HT-29 (cell line): ENCODE data around the gene IFIH1. TPM values are rescaled to one million over a fixed set of nuclear protein-coding genes. Genes with fewer than 3 reads are reported as not detected.

Experiments used
- DNase-seq: peaks from one replicate; pipeline ENCODE4 v3.0.0-alpha.2; 2015; ENCODE audit warnings: low spot score
- total RNA-seq: library from RNA; depleted of rRNA; stranded (reverse); fragments of >200 nt; shearing (Covaris generic); gene quantifications from 2 replicates; pipeline ENCODE4 v1.2.3, GENCODE V29; 2014; rRNA removed

IFIH1 gene
- total RNA-seq: 8.7 and 13.0 TPM in 2 replicates

DNA sequence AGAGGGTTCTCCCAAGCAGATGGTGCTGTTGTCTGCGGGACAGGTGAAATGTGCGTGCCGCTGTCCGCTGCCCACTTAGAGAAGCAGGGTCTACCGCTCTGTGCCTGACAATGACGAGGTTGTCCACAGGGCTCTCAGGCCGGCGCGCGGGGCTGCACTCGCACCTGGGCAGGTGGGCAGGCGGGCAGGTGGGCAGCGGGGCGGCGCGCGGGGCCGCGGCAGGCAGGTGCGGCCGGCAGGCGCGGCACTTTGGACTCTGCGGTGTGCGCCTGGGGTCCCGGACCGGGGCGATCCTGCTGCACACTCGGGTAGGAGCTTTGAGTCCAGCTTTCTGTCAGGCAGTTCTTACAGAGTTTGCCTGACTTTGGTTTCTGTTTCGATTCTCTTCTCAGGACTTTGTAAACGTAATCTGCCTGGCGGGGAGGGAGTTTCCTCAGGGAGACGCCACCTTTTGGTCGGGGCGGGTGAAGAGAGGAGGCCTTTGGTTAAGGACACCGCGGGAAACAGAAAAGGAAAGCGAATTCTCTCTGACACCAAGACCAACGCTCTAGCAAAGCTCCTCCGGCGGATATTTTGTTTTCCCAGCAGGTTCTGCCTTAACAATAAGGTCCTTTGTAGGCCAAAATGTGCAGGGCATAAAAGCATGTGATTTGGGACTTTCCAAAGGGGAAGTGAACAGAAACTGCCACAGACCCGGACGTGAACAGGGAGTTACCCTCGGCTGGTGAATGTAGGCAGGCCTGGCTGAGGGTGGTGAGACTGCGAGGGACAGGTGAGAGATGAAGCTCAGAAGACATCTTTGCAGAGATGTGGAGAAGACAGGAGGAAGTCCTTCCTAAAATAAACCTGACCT, at the start of gene IFIH1:
Gene IFIH1 (minus strand): TSS at position 357 of the 853 bp plus-strand sequence. CDS start 377 bp downstream, outside the sequence.
- DNase-seq: peak; percentile 91

DNA sequence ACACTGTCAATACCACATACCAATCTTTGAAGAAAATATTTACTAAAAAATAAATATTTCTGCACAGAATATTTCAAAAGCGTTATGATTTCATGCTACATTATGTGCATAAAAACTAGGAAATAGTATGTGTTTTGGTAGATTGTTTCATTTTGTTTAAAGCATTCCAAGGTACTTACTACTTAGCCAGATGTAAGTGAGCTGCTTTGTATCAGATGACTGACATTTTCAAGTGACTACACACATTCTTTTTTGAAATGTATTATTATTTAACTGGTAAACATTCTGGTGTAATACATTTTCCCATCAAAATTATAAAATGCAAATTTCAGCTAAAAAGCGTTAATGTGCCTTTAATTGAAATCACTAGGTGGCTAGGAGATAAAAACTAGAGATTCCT, 46.9 kb upstream of the IFIH1 start:
- no peak for DNase-seq

DNA sequence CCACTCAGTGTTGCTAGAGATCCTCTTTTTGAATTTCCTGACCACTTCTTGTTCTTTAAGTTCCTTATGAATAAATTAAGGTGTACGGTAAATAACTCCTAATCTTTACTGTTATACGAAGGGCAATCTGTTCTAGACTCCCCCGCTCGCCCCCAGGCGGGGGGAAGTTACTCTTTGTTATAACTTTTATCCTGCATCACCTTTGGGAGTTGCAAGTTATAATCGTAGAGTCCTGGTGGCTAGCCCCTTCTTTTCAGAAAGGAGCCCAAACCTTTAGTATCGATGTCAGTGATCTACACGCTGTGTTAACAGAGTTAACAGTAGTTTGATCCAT, 26.1 kb upstream of the IFIH1 start:
- DNase-seq: no peak

DNA sequence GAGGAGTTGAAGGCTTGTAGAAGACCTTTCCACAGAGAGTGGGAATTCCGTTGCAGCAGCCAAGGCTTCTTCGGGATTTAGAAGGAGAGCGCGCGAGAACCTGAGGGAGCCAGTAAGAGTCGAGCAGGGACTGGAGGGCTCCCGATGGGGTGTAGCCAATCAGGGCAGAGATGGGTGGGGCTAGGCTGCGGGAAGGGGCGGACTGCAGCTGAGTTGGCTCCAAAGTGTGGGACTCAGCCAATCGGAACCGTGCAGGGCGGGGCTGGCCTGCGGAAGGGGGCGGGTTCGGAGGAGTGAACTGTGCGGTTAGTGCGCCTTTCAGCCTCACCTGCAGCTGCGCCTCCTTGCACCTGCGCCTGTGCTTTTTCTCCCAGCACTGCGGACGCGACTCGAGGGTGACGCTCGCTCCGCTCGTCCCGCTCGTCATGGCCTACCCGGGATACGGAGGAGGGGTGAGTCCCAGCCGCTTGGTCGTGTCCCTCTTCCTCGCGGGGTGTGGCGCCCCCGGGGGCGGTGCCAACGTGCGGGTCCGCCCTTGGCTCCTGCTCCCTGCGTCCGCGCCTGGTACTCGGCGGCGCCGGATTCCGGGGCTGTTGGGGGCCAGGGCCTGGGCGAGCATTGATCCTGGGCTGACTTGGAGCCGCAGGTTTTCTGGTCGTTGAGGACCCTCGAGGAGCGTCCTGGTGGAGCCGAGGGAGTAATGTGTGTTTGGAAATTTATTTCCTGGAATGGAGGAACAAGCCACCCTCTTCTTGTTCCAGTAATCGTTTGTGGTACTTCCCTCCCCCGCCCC, 25.5 kb upstream of the IFIH1 start, which contains the start of gene GCA:
Gene GCA (plus strand): TSS at position 309 of the 793 bp plus-strand sequence. CDS start 117 bp downstream, at position 426.
- DNase-seq: peak; percentile 98

DNA sequence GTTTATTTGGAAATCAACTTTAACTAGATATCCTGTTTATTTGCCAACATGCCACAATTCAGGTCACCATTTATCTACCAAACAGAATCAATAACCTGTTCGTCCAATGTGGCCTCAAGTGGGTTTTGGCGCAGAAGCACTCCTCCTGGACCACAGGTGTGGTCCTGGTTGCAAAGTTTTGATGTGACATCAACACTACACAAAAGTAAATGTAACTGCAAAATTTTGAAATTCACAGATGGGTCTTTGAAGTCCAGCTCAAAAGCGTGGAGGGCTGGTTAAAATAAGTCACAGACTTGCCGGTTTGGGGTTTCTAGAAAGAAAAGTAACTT, 25.0 kb upstream of the IFIH1 start:
- no peak for DNase-seq

DNA sequence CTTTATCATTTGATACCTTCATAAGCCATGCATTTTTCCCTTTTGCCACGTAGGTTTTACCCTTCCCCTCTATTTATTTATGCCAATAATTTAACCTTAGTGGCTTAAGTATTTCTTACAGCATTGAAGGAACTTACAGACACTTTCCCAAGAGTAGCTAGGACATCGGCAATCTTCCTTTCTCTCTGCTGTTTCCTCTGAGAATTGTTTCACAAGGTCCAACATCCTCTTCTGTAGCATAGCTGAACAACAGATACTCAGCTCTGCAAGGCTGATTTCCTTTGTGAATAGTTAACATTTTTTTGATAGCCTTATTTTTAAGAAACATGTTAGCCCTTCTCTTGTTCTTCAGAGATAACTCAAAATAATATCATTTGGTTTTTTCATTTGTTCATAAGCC, 24.4 kb upstream of the IFIH1 start:
- no peak for DNase-seq

DNA sequence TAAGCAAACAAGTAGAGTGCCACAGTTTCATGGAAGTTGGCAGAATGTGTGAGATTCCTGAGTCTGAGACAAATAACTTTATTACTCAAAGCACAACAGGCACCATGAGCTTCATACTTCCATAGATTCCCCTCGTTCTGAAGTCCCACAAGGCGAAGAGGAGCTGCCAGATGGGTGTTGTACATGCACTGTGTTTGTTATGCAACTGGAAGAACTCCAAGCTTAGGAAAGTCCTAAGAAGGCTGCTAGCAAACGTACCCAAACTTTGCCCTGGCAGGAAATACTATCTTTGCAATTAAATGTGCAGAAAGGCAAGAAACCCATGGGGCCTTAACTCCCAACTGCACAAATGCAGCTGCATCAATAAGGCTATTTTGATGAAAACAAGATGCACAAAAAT, 23.8 kb upstream of the IFIH1 start:
- DNase-seq: no peak

DNA sequence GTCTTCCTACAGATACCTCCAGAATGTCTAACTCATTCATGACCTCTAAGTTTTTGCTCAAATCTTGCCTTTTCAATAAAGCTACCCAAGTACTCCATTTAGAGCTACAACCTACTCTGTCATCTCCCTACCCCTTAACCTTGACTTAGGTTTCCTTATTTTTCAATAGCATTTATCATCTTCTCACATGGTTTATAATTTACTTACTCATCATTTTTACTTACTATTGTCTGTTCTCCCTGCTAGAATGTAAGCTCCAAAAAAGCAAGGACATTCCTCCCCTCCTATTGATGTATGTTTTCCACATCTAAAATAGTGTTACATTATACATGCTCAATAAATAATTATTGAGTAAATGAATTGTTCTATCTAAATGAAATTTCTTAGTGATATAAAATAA, 22.3 kb upstream of the IFIH1 start:
- DNase-seq: no peak

DNA sequence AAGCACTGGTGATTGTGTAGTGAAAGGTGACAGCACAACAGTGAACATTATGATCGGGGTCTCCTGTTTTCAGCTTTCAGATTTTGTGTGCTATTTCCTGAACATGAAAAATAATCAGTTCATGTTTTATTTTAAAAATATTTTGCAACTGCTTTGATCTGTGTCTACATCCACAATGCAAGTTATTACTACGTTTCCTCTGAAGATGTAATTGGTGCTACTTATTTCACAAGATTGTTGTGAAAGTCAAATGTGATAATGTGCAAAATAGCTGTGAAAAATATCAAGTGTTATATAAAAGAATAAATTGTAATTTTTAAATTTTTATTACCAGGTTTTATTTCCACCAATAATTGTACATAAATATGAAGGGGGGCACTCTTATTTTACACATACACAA, 19.4 kb upstream of the IFIH1 start:
- no peak for DNase-seq

DNA sequence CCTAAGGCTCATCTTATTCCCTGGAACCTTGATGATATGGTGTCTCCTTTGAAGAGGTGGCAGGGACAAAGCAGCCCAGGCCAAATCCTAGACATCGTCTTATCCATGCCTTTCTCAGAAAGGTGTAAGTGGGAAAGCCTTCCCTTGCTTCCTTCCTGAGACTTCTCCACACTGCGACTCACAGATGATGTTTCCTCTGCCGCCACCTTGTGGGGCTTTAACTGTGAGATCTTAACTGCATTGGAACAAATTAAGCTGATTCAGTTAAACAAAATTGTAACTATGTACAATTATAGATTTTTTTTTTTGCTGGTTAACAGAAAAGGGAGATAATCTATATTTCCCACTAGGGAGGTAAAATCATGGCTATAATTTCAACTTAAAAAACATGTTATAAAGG, 15.5 kb upstream of the IFIH1 start:
- peak; percentile 56 for DNase-seq

DNA sequence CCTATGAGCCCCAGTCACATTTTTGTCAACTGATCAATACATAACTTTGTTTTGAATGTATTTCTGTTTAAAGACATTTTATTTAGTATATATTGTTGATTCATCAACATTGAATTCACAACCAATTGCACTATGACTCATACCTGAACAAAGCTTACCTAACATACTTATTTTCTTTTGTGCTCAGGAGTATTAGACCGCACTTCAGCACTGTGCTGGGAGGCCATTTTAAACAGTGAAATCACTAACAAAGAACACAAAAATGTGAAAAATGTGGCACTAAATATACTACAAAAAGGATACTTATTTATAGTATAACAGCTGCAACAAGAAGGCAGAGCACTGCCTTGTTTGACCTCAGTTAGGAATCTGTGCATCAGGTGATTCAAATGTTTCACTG, 12.4 kb upstream of the IFIH1 start:
- no peak for DNase-seq

DNA sequence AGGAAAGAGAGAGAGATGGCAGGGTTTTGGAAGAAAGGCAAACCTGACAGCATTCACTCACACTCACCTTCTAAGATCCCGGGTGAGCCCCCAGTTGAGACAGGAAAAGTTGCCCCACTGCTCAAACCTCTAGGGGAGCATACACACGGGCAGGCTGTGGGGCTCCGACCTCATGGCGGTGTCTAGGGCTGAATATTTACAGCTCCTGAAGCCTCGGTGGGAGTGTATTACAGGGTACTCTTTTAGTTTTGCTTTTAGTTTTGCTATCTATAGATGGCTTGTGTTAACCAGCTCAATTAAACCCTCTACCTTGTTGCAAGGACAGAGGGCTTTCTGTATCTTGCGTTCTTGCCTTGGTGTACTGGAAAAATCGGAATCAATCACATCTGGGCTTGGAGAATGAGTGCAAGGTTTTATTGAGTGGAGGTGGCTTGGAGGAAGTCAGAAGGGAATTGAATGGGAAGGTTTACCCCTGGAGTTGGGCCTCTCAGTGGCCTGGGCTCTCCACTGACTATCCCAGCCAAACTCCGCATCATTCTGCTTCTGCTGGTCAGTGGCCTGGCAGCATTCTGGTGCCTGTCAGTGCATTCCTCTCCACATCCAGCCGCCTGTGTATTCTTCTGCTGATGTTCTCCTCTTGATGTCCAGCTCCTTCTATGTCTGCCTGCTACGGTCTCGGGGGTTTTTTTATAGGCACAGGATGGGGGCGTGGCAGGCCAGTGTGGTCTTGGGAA, 10.1 kb upstream of the IFIH1 start:
- no peak for DNase-seq

DNA sequence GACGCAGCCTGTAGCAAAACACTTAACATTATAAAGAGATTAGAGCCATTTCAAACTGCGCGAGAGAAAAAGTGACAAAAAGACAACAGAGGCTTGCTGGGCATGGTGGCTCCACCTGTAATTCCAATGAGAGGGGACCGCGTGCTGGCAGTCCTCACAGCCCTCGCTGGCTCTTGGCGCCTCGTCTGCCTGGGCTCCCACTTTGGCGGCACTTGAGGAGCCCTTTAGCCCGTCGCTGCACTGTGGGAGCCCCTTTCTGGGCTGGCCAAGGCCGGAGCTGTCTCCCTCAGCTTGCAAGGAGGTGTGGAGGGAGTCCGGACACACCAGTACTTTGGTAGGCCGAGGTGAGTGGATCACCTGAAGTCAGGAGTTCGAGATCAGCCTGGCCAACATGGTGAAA, 9.3 kb upstream of the IFIH1 start:
- DNase-seq: no peak

DNA sequence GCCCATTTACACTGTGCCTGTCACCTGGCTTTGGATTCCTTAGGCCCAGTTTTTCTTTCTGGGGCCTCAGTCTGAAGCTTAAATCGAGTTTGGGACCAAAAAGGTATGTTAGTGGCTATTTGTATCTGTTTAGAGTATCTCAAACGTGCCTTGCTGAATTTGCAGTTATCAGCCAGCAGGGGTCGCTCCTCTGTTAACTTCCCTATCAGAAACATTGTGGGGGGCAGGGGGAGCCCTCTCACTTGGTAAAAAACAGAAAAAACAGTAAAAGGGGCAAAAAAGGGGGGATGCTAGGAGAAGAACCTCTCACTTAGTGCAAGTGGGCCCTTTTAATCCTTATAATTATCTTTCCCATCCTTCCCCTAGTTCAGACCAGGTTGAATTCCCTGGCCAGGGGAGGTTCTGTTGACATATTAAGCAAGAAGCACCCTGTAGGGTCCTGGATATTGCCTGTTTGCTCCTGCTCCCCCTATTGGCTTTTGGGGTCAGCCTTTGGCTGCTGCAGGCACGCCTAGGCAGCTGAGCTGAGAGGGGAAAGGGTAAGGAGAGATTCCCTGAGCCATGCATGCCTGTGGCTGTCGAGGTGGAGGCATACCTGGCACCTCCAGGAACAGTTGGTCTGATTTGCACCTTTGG, 8.8 kb upstream of the IFIH1 start:
- DNase-seq: no peak

DNA sequence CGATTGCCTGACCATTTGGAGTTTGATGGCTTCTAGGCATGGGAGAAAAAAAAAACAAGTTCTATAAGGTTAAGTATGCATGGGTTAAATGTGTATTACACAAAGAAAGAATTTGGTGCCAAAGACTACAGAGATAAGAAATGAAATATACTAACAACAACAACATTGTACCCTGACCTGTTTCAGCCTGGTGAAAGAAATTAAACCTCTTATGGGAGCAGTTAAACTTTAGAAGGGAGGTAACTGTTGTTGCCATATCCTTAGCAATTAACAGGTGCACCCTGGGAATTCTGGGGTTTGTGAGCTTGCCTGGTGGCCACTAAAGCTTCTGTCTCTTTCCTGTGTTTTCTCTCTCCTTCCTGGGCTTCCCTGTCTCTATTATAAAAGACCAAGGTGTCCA, 6.5 kb upstream of the IFIH1 start:
- no peak for DNase-seq

DNA sequence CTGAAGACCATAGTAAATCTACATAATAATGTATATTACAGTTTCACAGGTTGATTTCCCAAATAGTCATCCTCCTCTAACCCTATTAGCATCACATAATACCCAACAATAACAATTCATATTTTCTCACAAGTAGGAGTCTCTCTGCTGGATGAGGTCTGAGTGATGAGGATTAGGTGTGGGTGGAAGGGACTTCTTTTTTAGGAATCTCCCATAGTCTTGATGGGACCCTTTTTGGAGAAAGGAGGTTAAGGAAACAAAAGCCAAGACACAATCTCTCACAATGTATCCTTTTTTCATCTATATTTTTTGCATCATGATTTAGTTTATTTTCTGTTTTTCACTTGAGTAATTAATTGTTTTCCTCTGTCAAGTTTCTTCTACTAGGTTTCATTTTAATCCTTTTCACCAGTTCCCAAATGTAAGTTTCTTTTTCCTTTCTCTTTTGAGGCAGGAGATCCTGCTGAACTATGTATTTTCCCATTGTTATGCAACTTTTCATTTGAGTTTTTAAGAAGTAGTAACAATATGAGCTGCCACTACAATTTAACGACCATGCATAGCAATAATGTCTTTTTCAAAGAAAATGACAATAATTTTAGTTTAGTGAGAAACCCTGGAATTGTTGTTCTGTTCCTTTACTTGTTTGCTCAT, 2.5 kb upstream of the IFIH1 start:
- no peak for DNase-seq

DNA sequence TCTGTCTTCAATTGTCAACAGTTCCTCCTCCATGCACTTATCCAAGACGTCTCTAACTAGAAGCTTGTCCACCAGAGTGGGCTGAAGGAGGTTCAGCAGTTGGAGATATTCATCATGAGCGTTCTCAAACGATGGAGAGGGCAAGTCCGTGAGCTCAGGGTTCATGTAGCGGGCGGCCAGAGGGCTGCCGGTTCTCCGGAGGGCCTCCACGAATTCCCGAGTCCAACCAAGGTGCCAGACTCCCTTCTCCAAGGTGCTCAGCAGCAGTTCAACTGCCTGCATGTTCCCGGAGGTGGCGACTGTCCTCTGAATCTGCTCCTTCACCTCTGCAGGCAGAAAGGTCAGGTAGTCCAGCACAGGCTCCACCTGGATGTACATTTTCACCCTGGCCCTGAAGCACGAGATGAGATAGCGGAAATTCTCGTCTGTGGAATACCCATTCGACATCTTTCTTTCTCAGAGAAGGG, 590 bp downstream of the IFIH1 start:
- DNase-seq: peak; percentile 65

DNA sequence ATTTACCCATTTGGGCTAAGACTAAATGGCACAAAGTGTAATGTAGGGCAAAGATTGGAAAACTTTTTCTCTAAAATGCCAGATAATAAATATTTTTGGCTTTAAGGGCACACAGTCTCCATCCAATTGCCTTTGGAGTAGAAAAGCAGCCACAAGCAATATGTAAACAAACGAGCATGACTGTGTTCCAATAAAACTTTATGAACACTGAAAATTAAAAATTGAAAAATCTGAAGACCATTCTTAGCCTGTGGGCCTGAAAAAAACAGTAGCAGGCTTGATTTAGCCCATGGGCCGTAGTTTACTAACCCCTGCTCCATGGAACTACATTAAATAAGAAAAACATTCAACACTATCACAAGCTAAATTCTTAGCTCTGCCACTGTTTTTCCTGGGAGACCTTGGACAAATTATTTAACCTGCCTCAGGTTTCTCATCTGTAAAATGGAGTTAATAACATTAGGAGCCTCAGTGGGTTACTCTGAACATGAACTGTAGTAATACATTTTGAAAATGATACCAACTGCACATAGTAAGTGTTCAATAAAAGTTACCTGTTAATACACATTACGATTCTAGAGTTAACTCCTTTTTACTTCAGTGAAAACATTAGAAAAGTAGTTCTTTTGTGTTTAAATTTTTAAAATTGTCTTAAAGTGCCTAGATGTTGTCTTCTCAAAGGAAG, 1.3 kb downstream of the IFIH1 start:
- DNase-seq: no peak

DNA sequence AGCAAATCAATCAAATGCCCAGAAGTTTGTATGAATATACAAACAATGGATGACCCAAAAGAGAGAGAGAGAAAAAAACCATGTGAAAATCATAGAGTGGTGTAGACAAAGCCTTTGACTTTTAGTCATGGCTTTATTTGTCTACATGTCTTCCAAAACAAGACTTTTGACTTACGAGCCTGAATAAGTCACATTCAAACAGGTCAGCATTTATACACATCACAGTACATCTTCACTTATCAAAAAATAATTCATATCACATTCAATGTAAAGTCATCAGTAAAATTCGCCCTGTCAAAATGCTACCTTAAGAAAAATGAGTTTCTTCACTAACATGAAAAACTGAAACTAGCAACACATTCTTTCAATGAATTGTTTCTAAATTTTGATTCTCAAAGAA, 1.9 kb downstream of the IFIH1 start:
- DNase-seq: no peak

DNA sequence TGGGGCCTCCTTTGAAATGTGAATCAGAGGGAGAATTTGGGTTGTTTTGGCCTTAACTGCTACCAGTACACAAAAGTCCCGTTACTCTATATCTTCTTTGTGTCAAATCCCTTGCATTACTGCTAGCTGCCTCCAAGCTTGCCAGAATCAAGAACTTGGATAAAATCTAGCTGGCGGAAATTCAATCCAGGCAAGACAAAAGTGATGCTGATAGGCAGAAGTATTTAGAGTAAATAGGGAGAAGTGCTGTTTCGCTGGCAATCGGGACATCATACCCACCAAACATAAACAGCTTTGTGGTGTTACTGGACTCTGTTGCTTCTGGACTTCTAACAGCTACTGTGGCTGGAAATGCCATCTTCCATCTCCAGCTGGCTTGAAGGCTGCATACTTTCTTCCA, 2.5 kb downstream of the IFIH1 start:
- DNase-seq: no peak

DNA sequence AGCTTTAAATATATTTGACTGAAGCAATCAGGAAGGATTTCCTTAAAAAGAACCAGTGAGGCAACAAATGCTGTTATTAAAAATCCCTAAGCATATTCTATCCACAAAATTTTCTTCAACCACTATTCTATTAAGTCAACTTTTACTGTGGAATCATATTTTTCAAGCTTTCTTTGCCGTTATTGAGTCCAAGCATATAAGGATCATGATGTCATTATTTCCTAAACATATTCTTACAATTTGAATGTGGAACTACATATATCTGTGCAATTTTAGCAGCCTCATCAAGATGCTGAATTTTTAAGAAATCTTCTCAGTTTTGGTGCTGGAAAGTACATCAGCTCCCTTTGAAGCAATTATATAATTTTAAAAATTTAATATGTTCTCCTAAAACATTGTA, 5.6 kb downstream of the IFIH1 start:
- no peak for DNase-seq
